ENCODE measurements around the gene TIMP2.

Gene TIMP2

GRCh38 chr17:78940258-78940657 is 15.1 kb upstream of the TIMP2 start:
- Histone ChIP-seq H3K36me3 (ENCODE audit: control insufficient read depth, insufficient read depth, low read length) (no peaks in the 10 kb centered on the region), H3K27me3 (replicated peaks; ENCODE audit: control insufficient read depth, insufficient read depth, low read length) (no peaks in the 10 kb centered on the region; the same call in 1 of the 2 replicates), H3K4me3 (replicated peaks; ENCODE audit: low read depth, low read length) (no peak overlapping the region)
- no peak for DNase-seq (ENCODE audit: extremely low read depth, insufficient read length)
- TF ChIP-seq CTCF (IDR thresholded peaks at IDR 0.05; ENCODE audit: insufficient read depth, low read length, poor library complexity, severe bottlenecking): no peak

GRCh38 chr17:78939615-78940014 is 14.4 kb upstream of the TIMP2 start:
- Histone ChIP-seq H3K4me3 (replicated peaks; ENCODE audit: low read depth, low read length) (no peak overlapping the region), H3K36me3 (ENCODE audit: control insufficient read depth, insufficient read depth, low read length) (no peaks in the 10 kb centered on the region), H3K27me3 (replicated peaks; ENCODE audit: control insufficient read depth, insufficient read depth, low read length) (no peaks in the 10 kb centered on the region; the same call in 1 of the 2 replicates)
- TF ChIP-seq CTCF (IDR thresholded peaks at IDR 0.05; ENCODE audit: insufficient read depth, low read length, poor library complexity, severe bottlenecking): no peak
- DNase-seq (ENCODE audit: extremely low read depth, insufficient read length): no peak

GRCh38 chr17:78937561-78937960 is 12.4 kb upstream of the TIMP2 start:
- Histone ChIP-seq H3K36me3 (ENCODE audit: control insufficient read depth, insufficient read depth, low read length) (no peaks in the 10 kb centered on the region), H3K4me3 (replicated peaks; ENCODE audit: low read depth, low read length) (no peak overlapping the region), H3K27me3 (replicated peaks; ENCODE audit: control insufficient read depth, insufficient read depth, low read length) (no peaks in the 10 kb centered on the region; the same call in 1 of the 2 replicates)
- no peak for DNase-seq (ENCODE audit: extremely low read depth, insufficient read length)
- no peak for TF ChIP-seq CTCF (IDR thresholded peaks at IDR 0.05; ENCODE audit: insufficient read depth, low read length, poor library complexity, severe bottlenecking)

- TF ChIP-seq CTCF (IDR thresholded peaks at IDR 0.05; ENCODE audit: insufficient read depth, low read length, poor library complexity, severe bottlenecking): no peak
- H3K27me3 ChIP-seq (replicated peaks; ENCODE audit: control insufficient read depth, insufficient read depth, low read length): no peaks in the 10 kb centered on the region; the same call in 1 of the 2 replicates
- no peak overlapping the region for H3K4me3 ChIP-seq (replicated peaks; ENCODE audit: low read depth, low read length)
- no peaks in the 10 kb centered on the region for H3K36me3 ChIP-seq (ENCODE audit: control insufficient read depth, insufficient read depth, low read length)
- DNase-seq (ENCODE audit: extremely low read depth, insufficient read length): no peak
Observed at GRCh38 chr17:78935419-78936323, 10.5 kb upstream of the TIMP2 start.

GRCh38 chr17:78934681-78935418 is 9.7 kb upstream of the TIMP2 start:
- no peak for TF ChIP-seq CTCF (IDR thresholded peaks at IDR 0.05; ENCODE audit: insufficient read depth, low read length, poor library complexity, severe bottlenecking)

More at GRCh38 chr17:78934681-78935418, 9.7 kb upstream of the TIMP2 start:
- no peak overlapping the region for H3K4me3 ChIP-seq (replicated peaks; ENCODE audit: low read depth, low read length)
- DNase-seq (ENCODE audit: extremely low read depth, insufficient read length): no peak
- no peaks in the 10 kb centered on the region; the same call in 1 of the 2 replicates for H3K27me3 ChIP-seq (replicated peaks; ENCODE audit: control insufficient read depth, insufficient read depth, low read length)
- no peaks in the 10 kb centered on the region for H3K36me3 ChIP-seq (ENCODE audit: control insufficient read depth, insufficient read depth, low read length)

Data from GM06990 (cell line).